Measurements from ENCODE around the gene JUP.

JUP gene

DNA sequence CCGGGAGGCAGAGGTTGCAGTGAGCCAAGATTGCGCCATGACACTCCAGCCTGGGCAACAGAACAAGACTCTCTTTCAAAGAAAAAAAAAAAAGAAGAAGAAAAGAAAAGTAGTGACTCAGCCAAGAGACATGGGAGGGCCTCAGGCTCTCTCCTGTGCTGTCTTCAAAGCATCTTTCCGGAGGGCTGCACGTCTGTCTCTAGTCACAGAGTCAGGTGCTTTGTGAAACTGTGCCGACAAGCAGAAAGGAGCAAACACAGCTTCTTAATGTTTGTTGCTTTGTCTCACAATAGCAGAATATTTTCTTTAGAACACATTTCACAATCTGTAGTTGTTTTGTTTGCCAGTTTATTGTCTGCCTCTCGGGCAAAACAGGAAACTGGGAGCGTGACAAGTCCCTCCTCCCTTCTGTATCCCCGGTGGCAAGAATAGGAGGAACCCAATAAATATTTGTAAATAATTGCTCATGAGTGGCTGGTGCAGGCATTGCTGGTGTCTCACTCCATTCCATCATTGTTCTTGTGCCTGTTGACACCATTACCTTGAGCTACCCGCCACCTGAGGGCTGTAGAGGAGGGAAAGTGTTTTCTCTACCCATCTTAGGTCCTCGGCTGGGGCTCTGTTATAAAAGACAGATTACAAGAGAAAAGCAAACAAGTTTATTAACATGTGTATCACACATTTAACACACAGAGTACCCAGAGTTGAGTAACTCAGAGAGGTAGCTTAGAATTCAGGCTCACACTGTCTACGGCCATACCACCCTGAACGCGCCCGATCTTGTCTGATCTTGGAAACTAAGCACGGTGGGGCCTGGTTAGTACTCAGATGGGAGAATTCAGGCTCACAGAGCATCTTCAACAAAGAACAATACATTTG, 68.9 kb downstream of the JUP start:
- TF ChIP-seq SNAI2 (CRISPR knock-in tag; IDR thresholded peaks at IDR 0.05) (no peak), TCF4 (CRISPR knock-in tag; IDR thresholded peaks at IDR 0.05; ENCODE audit: borderline replicate concordance) (no peak), OSR1 (CRISPR knock-in tag; IDR thresholded peaks at IDR 0.05) (no peak), ARNTL (CRISPR knock-in tag; IDR thresholded peaks at IDR 0.05; ENCODE audit: borderline replicate concordance, low read depth) (no peak), CSDC2 (CRISPR knock-in tag; IDR thresholded peaks at IDR 0.05) (no peak), PATZ1 (CRISPR knock-in tag; IDR thresholded peaks at IDR 0.05; ENCODE audit: borderline replicate concordance) (no peak), RARB (CRISPR knock-in tag; IDR thresholded peaks at IDR 0.05) (no peak), ZNF70 (CRISPR knock-in tag; IDR thresholded peaks at IDR 0.05) (no peak), ISL1 (CRISPR knock-in tag; IDR thresholded peaks at IDR 0.05) (no peak)
- ATAC-seq, result peak; percentile 57

GRCh38 chr17:41711669-41712400, 74.7 kb downstream of the JUP start, which contains the start of gene GAST:
TSS of gene GAST (plus strand) at chr17:41712331. CDS start at chr17:41715437, 3,106 bp downstream.
- no peak for ATAC-seq
- TF ChIP-seq ZNF70 (CRISPR knock-in tag; IDR thresholded peaks at IDR 0.05), result no peak
- no peak for TF ChIP-seq ZNF565 (CRISPR knock-in tag; conservative IDR thresholded peaks at IDR 0.05; ENCODE audit: low read depth)
- no peak for TF ChIP-seq TCF4 (CRISPR knock-in tag; IDR thresholded peaks at IDR 0.05; ENCODE audit: borderline replicate concordance)
- TF ChIP-seq TOX (CRISPR knock-in tag; IDR thresholded peaks at IDR 0.05; ENCODE audit: borderline replicate concordance), result no peak
- no peak for TF ChIP-seq PPARA (CRISPR knock-in tag; IDR thresholded peaks at IDR 0.05; ENCODE audit: borderline replicate concordance)
- TF ChIP-seq CREB5 (CRISPR knock-in tag; IDR thresholded peaks at IDR 0.05; ENCODE audit: low read depth), result no peak
- TF ChIP-seq ZFP3 (CRISPR knock-in tag; IDR thresholded peaks at IDR 0.05), result no peak
- no peak for TF ChIP-seq ESRRG (CRISPR knock-in tag; IDR thresholded peaks at IDR 0.05)
- no peak for TF ChIP-seq SNAI2 (CRISPR knock-in tag; IDR thresholded peaks at IDR 0.05)
- TF ChIP-seq CSDC2 (CRISPR knock-in tag; IDR thresholded peaks at IDR 0.05), result no peak
- no peak for TF ChIP-seq ZC3H10 (CRISPR knock-in tag; IDR thresholded peaks at IDR 0.05)
- no peak for TF ChIP-seq POU6F1 (CRISPR knock-in tag; IDR thresholded peaks at IDR 0.05; ENCODE audit: borderline replicate concordance, low read depth)
- TF ChIP-seq PATZ1 (CRISPR knock-in tag; IDR thresholded peaks at IDR 0.05; ENCODE audit: borderline replicate concordance), result no peak
- no peak for TF ChIP-seq BACH2 (CRISPR knock-in tag; IDR thresholded peaks at IDR 0.05; ENCODE audit: borderline replicate concordance)
- TF ChIP-seq TSHZ2 (CRISPR knock-in tag; IDR thresholded peaks at IDR 0.05), result no peak
- no peak for TF ChIP-seq RARB (CRISPR knock-in tag; IDR thresholded peaks at IDR 0.05)
- no peak for TF ChIP-seq ISL1 (CRISPR knock-in tag; IDR thresholded peaks at IDR 0.05)
- TF ChIP-seq ZFP30 (CRISPR knock-in tag; IDR thresholded peaks at IDR 0.05), result no peak
- no peak for TF ChIP-seq ARNTL (CRISPR knock-in tag; IDR thresholded peaks at IDR 0.05; ENCODE audit: borderline replicate concordance, low read depth)
- TF ChIP-seq OSR1 (CRISPR knock-in tag; IDR thresholded peaks at IDR 0.05), result no peak
